ENCODE data around the gene GNB1L.

DNA sequence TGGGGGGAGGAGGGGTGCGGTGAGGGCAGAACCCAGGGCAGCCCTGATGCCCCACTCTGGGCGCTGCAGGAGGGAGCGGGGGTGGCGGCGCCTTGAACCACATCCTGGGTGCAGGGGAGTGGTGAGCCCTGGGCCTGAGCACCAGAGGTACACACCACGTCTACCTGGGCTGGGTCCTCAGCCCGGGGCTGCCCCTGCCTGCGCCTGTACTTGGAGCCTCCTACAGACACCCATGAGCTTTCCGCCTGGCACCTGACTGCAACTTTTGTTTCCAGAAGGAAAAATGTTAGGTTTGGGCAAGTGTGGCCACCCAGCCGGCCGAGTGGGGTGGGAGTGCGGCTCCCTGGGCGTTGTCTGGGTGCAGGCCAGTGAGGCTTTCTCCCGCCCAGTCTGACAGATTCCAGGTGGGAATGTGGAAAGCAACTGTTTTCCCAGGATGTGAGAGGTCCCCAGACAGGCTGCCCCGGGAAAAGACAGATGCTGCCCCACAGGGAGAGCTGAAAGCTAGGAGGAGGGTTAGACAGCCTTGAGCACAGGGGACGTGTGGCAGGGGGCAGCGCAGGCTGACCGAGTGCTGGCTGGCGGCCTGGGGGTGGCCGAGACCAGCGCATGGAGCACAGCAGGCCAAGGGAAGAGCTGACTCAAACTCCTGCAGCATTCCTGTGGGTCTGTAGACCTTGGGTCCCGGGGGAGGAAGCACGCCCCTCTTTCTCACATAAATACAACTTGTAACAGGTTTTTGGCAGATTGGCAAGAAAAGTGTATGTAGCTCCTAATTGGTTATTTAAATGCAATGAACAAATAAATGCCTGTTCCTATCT, 44.1 kb downstream of the GNB1L start:
- TF ChIP-seq EZH2 (IDR thresholded peaks at IDR 0.05; ENCODE audit: insufficient read depth, poor library complexity, severe bottlenecking) = no peak
- TF ChIP-seq EZH2phosphoT487 (IDR thresholded peaks at IDR 0.05; ENCODE audit: insufficient read depth, low read depth) = no peak

All from GM23248 (cell line).